ENCODE measurements around the gene PDZD2.
A peak's percentile ranks its signal among the peaks of the same experiment; 100 is the strongest.

The PDZD2 gene

DNA sequence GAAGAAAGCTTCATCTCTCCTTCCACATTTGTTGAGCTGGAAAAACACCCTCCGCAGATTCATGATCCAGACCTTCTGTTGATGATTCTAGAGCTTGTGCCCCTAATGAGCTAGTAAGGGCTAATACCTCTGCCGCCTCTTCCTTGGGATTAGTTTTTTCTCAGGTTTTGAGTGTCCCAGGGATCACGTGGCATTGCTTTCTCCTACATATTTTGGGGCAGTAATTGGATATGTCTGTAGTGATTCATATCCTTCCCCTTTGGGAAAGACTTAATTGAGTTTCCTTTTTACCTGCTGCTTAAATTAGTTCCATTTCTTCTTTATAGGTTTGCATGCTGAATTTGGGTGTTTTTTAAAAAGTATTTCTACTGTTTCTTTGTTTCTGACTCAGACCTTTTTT is 391.3 kb downstream of the PDZD2 start:
- Histone ChIP-seq H3K9me2 (replicated peaks; ENCODE audit: low read depth, low read length) (no peaks in the 10 kb centered on the region), H3K9ac (ENCODE audit: low read depth, low read length, poor library complexity, severe bottlenecking) (no peak overlapping the region), H3K4me3 (ENCODE audit: low read length, poor library complexity, severe bottlenecking) (no peak overlapping the region), H3K27me3 (ENCODE audit: insufficient read depth, low read length, poor library complexity, severe bottlenecking) (no peaks in the 10 kb centered on the region), H3K9me3 (ENCODE audit: insufficient read depth, low read depth, low read length) (no peaks in the 10 kb centered on the region), H3F3A (ENCODE audit: low read depth) (no peaks in the 10 kb centered on the region), H3K79me2 (ENCODE audit: insufficient read depth, low read length) (no peaks in the 10 kb centered on the region), H3K4me2 (ENCODE audit: low read depth, low read length, poor library complexity, severe bottlenecking) (no peak overlapping the region), H4K20me1 (ENCODE audit: insufficient read depth, low read length, poor library complexity, severe bottlenecking) (no peaks in the 10 kb centered on the region), H3K4me1 (ENCODE audit: insufficient read depth, low read length, poor library complexity, severe bottlenecking) (peaks cover 34% of the 10 kb centered on the region), H3K36me3 (ENCODE audit: insufficient read depth, low read length) (no peaks in the 10 kb centered on the region), H2AFZ (ENCODE audit: low read length) (peak overlapping the region; percentile 27; the same call in 1 of the 2 replicates)
- TF ChIP-seq EZH2phosphoT487 (IDR thresholded peaks at IDR 0.05; ENCODE audit: borderline replicate concordance), result no peak
- TF ChIP-seq, protein P1, sequence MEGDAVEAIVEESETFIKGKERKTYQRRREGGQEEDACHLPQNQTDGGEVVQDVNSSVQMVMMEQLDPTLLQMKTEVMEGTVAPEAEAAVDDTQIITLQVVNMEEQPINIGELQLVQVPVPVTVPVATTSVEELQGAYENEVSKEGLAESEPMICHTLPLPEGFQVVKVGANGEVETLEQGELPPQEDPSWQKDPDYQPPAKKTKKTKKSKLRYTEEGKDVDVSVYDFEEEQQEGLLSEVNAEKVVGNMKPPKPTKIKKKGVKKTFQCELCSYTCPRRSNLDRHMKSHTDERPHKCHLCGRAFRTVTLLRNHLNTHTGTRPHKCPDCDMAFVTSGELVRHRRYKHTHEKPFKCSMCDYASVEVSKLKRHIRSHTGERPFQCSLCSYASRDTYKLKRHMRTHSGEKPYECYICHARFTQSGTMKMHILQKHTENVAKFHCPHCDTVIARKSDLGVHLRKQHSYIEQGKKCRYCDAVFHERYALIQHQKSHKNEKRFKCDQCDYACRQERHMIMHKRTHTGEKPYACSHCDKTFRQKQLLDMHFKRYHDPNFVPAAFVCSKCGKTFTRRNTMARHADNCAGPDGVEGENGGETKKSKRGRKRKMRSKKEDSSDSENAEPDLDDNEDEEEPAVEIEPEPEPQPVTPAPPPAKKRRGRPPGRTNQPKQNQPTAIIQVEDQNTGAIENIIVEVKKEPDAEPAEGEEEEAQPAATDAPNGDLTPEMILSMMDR (conservative IDR thresholded peaks at IDR 0.05; ENCODE audit: low read length), result no peak

DNA sequence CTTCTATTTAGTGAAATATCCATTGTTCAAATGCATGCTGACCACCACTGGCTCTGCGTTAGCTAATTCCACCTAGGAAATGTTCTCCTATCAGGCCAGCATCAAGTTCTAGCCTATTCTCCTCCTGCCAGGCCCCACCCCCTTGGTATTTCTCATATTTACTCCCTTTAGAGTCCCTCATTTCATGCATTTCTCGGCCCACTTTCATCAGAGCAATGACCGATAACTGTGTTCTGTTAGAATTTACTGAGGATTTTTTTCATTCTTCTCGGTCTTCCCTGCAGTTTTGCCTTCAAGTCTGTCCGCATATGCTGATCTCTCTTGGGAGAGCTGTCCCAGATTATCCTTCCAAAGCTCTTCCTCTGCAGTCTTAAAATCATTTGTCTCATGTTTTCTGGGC is 391.8 kb downstream of the PDZD2 start:
- H3K9me2 ChIP-seq (replicated peaks; ENCODE audit: low read depth, low read length), result no peaks in the 10 kb centered on the region
- no peak overlapping the region for H3K4me3 ChIP-seq (ENCODE audit: low read length, poor library complexity, severe bottlenecking)
- peaks cover 34% of the 10 kb centered on the region for H3K4me1 ChIP-seq (ENCODE audit: insufficient read depth, low read length, poor library complexity, severe bottlenecking)
- TF ChIP-seq, protein P1 (conservative IDR thresholded peaks at IDR 0.05; ENCODE audit: low read length), result no peak
- TF ChIP-seq EZH2phosphoT487 (IDR thresholded peaks at IDR 0.05; ENCODE audit: borderline replicate concordance), result no peak
- H3K4me2 ChIP-seq (ENCODE audit: low read depth, low read length, poor library complexity, severe bottlenecking), result no peak overlapping the region
- H2AFZ ChIP-seq (ENCODE audit: low read length), result peak overlapping the region; percentile 44; the same call in 1 of the 2 replicates
- H4K20me1 ChIP-seq (ENCODE audit: insufficient read depth, low read length, poor library complexity, severe bottlenecking), result no peaks in the 10 kb centered on the region
- no peaks in the 10 kb centered on the region for H3K27me3 ChIP-seq (ENCODE audit: insufficient read depth, low read length, poor library complexity, severe bottlenecking)
- no peak overlapping the region for H3K9ac ChIP-seq (ENCODE audit: low read depth, low read length, poor library complexity, severe bottlenecking)
- no peaks in the 10 kb centered on the region for H3K79me2 ChIP-seq (ENCODE audit: insufficient read depth, low read length)
- no peaks in the 10 kb centered on the region for H3K36me3 ChIP-seq (ENCODE audit: insufficient read depth, low read length)
- H3F3A ChIP-seq (ENCODE audit: low read depth), result 0 out of 2 replicates have a peak, but pooled peaks cover 2% of the 10 kb centered on the region
- no peaks in the 10 kb centered on the region for H3K9me3 ChIP-seq (ENCODE audit: insufficient read depth, low read depth, low read length)

GRCh38 chr5:32031089-32031488 is 392.2 kb downstream of the PDZD2 start:
- no peak overlapping the region for H3K4me2 ChIP-seq (ENCODE audit: low read depth, low read length, poor library complexity, severe bottlenecking)
- no peaks in the 10 kb centered on the region for H3K9me2 ChIP-seq (replicated peaks; ENCODE audit: low read depth, low read length)
- H3F3A ChIP-seq (ENCODE audit: low read depth), result 0 out of 2 replicates have a peak, but pooled peaks cover 2% of the 10 kb centered on the region
- H4K20me1 ChIP-seq (ENCODE audit: insufficient read depth, low read length, poor library complexity, severe bottlenecking), result no peaks in the 10 kb centered on the region
- no peaks in the 10 kb centered on the region for H3K36me3 ChIP-seq (ENCODE audit: insufficient read depth, low read length)
- no peaks in the 10 kb centered on the region for H3K9me3 ChIP-seq (ENCODE audit: insufficient read depth, low read depth, low read length)
- H3K9ac ChIP-seq (ENCODE audit: low read depth, low read length, poor library complexity, severe bottlenecking), result no peak overlapping the region
- H3K27me3 ChIP-seq (ENCODE audit: insufficient read depth, low read length, poor library complexity, severe bottlenecking), result no peaks in the 10 kb centered on the region
- peaks cover 34% of the 10 kb centered on the region for H3K4me1 ChIP-seq (ENCODE audit: insufficient read depth, low read length, poor library complexity, severe bottlenecking)
- TF ChIP-seq, protein P1 (conservative IDR thresholded peaks at IDR 0.05; ENCODE audit: low read length), result no peak
- no peak for TF ChIP-seq EZH2phosphoT487 (IDR thresholded peaks at IDR 0.05; ENCODE audit: borderline replicate concordance)
- no peaks in the 10 kb centered on the region for H3K79me2 ChIP-seq (ENCODE audit: insufficient read depth, low read length)
- H2AFZ ChIP-seq (ENCODE audit: low read length), result no peak overlapping the region
- H3K4me3 ChIP-seq (ENCODE audit: low read length, poor library complexity, severe bottlenecking), result no peak overlapping the region

All from Loucy (cell line).